Neural cell (in vitro differentiated cells): ENCODE measurements around the gene MAPK10. TPM values are rescaled to one million over a fixed set of nuclear protein-coding genes. Genes with fewer than 3 reads are reported as not detected.

Source experiments
- H2AFZ ChIP-seq: fragments of 200-600, 300-800 bp; sonication (generic), shearing (Covaris generic); 2 replicates; pipeline ENCODE4 v1.6.0; 2014; ENCODE audit warnings: low read depth, mild to moderate bottlenecking, antibody characterized with exemption, low read length, moderate library complexity
- H3F3A ChIP-seq: fragments of 200-600 bp; shearing (Covaris generic); 2 replicates; pipeline ENCODE4 v1.6.1; 2016; ENCODE audit warnings: mild to moderate bottlenecking, moderate library complexity, mixed read lengths, antibody characterized with exemption, low read length; ENCODE audit not compliant: insufficient read depth, poor library complexity, severe bottlenecking
- H3K27ac ChIP-seq: fragments of 200-600, 300-800 bp; sonication (generic), shearing (Covaris generic); 2 replicates; pipeline ENCODE4 v1.5.1; 2014; ENCODE audit warnings: mild to moderate bottlenecking, low read length, moderate library complexity
- H3K27me3 ChIP-seq: fragments of 300-800, 200-600 bp; sonication (generic), shearing (Covaris generic); 2 replicates; pipeline ENCODE4 v1.6.0; 2014; ENCODE audit warnings: mild to moderate bottlenecking, low read depth, low read length, moderate library complexity; ENCODE audit not compliant: insufficient read depth
- H3K36me3 ChIP-seq: fragments of 300-800, 200-600 bp; sonication (generic), shearing (Covaris generic); 2 replicates; pipeline ENCODE4 v1.5.1; 2014; ENCODE audit warnings: mild to moderate bottlenecking, antibody characterized with exemption, low read length, moderate library complexity; ENCODE audit not compliant: insufficient read depth
- H3K4me2 ChIP-seq: fragments of 300-800, 200-600 bp; sonication (generic), shearing (Covaris generic); 2 replicates; pipeline ENCODE4 v1.6.0; 2014; ENCODE audit warnings: mild to moderate bottlenecking, low read length
- H3K4me3 ChIP-seq: fragments of 300-800, 200-600 bp; sonication (generic), shearing (Covaris generic); 2 replicates; pipeline ENCODE4 v1.5.1; 2014; ENCODE audit warnings: mild to moderate bottlenecking, low read length, moderate library complexity
- H3K79me2 ChIP-seq: fragments of 200-600 bp; shearing (Covaris generic); replicated peaks from 2 replicates; pipeline ENCODE4 v1.6.0; 2014; ENCODE audit warnings: mild to moderate bottlenecking, low read length, moderate library complexity; ENCODE audit not compliant: insufficient read depth
- H3K9ac ChIP-seq: fragments of 300-800, 200-600 bp; sonication (generic), shearing (Covaris generic); 2 replicates; pipeline ENCODE4 v1.6.1; 2016; ENCODE audit warnings: mild to moderate bottlenecking, low read length, mixed read lengths
- H3K9me2 ChIP-seq: fragments of 200-600 bp; shearing (Covaris generic); 2 replicates; pipeline ENCODE4 v1.6.1; 2016; ENCODE audit warnings: mild to moderate bottlenecking, low read length, mixed read lengths; ENCODE audit not compliant: insufficient read depth
- H3K9me3 ChIP-seq: fragments of 200-600, 300-800 bp; sonication (generic), shearing (Covaris generic); 2 replicates; pipeline ENCODE4 v1.6.1; 2016; ENCODE audit warnings: mild to moderate bottlenecking, mixed run types, low read length, moderate library complexity, mixed read lengths
- H4K20me1 ChIP-seq: fragments of 200-600 bp; shearing (Covaris generic); 2 replicates; pipeline ENCODE4 v1.6.1; 2016; ENCODE audit warnings: mild to moderate bottlenecking, mixed run types; ENCODE audit not compliant: insufficient read depth
- CTCF ChIP-seq: fragments of 450-650 bp; IDR thresholded peaks from 2 replicates; pipeline ENCODE4 v1.5.1; 2014; ENCODE audit warnings: antibody characterized with exemption, mild to moderate bottlenecking, moderate library complexity; ENCODE audit not compliant: poor library complexity, severe bottlenecking
- EP300 ChIP-seq: fragments of 450-650 bp; conservative IDR thresholded peaks from 2 replicates; pipeline ENCODE4 v1.6.1; 2014; ENCODE audit warnings: antibody characterized with exemption, mild to moderate bottlenecking, moderate library complexity; ENCODE audit not compliant: poor library complexity, severe bottlenecking
- EZH2 ChIP-seq: fragments of 200-600, 300-800 bp; shearing (Covaris generic), sonication (generic); IDR thresholded peaks from 2 replicates; pipeline ENCODE4 v1.6.1; 2014; ENCODE audit warnings: antibody characterized with exemption, low read length, borderline replicate concordance, mild to moderate bottlenecking; ENCODE audit not compliant: insufficient read depth, poor library complexity, severe bottlenecking
- MXI1 ChIP-seq: fragments of 450-650 bp; conservative IDR thresholded peaks from 2 replicates; pipeline ENCODE4 v1.6.1; 2014; ENCODE audit warnings: antibody characterized with exemption, mild to moderate bottlenecking; ENCODE audit not compliant: poor library complexity, severe bottlenecking
- POLR2AphosphoS5 ChIP-seq: IDR thresholded peaks from 2 replicates; pipeline ENCODE4 v1.6.1; 2012
- RAD21 ChIP-seq: fragments of 450-650 bp; conservative IDR thresholded peaks from 2 replicates; pipeline ENCODE4 v1.6.1; 2014; ENCODE audit warnings: antibody characterized with exemption, mild to moderate bottlenecking, moderate library complexity
- REST ChIP-seq: IDR thresholded peaks from 2 replicates; pipeline ENCODE4 v1.6.1; 2012; ENCODE audit warnings: borderline replicate concordance
- SMC3 ChIP-seq: fragments of 450-650 bp; conservative IDR thresholded peaks from 2 replicates; pipeline ENCODE4 v1.6.1; 2014; ENCODE audit warnings: antibody characterized with exemption, mild to moderate bottlenecking, moderate library complexity; ENCODE audit not compliant: poor library complexity
- TAF1 ChIP-seq: IDR thresholded peaks from 2 replicates; pipeline ENCODE4 v1.6.1; 2012; ENCODE audit warnings: low read depth
- polyA plus RNA-seq: library from polyadenylated mRNA; depleted of rRNA; stranded (reverse); fragments of >200 nt; gene quantifications from 2 replicates; pipeline ENCODE4 v1.2.3, GENCODE V29; 2014

Gene MAPK10
- polyA plus RNA-seq, 1 donor from 2014 or later = 91.9 TPM

GRCh38 chr4:85994576-85994975 is 365.3 kb downstream of the MAPK10 start:
- Histone ChIP-seq H3K4me3 (no peak overlapping the region), H3K36me3 (no peaks in the 10 kb centered on the region), H2AFZ (no peak overlapping the region), H4K20me1 (no peaks in the 10 kb centered on the region), H3F3A (no peaks in the 10 kb centered on the region), H3K79me2 (no peaks in the 10 kb centered on the region), H3K4me2 (no peak overlapping the region), H3K9me2 (no peaks in the 10 kb centered on the region), H3K9me3 (no peaks in the 10 kb centered on the region), H3K27me3 (no peaks in the 10 kb centered on the region), H3K27ac (no peak overlapping the region), H3K9ac (no peak overlapping the region)
- no peak for TF ChIP-seq EP300
- no peak for TF ChIP-seq SMC3
- no peak for TF ChIP-seq MXI1
- no peak for TF ChIP-seq EZH2
- TF ChIP-seq TAF1 = no peak
- no peak for TF ChIP-seq REST
- no peak for TF ChIP-seq POLR2AphosphoS5
- TF ChIP-seq RAD21 = no peak
- TF ChIP-seq CTCF = no peak

GRCh38 chr4:85993641-85994040 is 366.2 kb downstream of the MAPK10 start:
- Histone ChIP-seq H3F3A (no peaks in the 10 kb centered on the region), H3K4me3 (no peak overlapping the region), H3K27me3 (no peaks in the 10 kb centered on the region), H3K9ac (no peak overlapping the region), H2AFZ (no peak overlapping the region), H3K36me3 (no peaks in the 10 kb centered on the region), H3K9me3 (no peaks in the 10 kb centered on the region), H3K27ac (no peak overlapping the region), H3K4me2 (no peak overlapping the region), H4K20me1 (no peaks in the 10 kb centered on the region), H3K9me2 (no peaks in the 10 kb centered on the region), H3K79me2 (no peaks in the 10 kb centered on the region)
- TF ChIP-seq REST (no peak), EP300 (no peak), CTCF (no peak), EZH2 (no peak), MXI1 (no peak), SMC3 (no peak), TAF1 (no peak), RAD21 (no peak), POLR2AphosphoS5 (no peak)
